Kidney capillary endothelial cell (primary cell): ENCODE measurements around the gene PLCB2.

Experiments used
- DNase-seq: peaks from one replicate; pipeline ENCODE4 v3.0.0-alpha.2; 2018; ENCODE audit warnings: low spot score

Gene PLCB2, protein sequence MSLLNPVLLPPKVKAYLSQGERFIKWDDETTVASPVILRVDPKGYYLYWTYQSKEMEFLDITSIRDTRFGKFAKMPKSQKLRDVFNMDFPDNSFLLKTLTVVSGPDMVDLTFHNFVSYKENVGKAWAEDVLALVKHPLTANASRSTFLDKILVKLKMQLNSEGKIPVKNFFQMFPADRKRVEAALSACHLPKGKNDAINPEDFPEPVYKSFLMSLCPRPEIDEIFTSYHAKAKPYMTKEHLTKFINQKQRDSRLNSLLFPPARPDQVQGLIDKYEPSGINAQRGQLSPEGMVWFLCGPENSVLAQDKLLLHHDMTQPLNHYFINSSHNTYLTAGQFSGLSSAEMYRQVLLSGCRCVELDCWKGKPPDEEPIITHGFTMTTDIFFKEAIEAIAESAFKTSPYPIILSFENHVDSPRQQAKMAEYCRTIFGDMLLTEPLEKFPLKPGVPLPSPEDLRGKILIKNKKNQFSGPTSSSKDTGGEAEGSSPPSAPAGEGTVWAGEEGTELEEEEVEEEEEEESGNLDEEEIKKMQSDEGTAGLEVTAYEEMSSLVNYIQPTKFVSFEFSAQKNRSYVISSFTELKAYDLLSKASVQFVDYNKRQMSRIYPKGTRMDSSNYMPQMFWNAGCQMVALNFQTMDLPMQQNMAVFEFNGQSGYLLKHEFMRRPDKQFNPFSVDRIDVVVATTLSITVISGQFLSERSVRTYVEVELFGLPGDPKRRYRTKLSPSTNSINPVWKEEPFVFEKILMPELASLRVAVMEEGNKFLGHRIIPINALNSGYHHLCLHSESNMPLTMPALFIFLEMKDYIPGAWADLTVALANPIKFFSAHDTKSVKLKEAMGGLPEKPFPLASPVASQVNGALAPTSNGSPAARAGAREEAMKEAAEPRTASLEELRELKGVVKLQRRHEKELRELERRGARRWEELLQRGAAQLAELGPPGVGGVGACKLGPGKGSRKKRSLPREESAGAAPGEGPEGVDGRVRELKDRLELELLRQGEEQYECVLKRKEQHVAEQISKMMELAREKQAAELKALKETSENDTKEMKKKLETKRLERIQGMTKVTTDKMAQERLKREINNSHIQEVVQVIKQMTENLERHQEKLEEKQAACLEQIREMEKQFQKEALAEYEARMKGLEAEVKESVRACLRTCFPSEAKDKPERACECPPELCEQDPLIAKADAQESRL

DNA sequence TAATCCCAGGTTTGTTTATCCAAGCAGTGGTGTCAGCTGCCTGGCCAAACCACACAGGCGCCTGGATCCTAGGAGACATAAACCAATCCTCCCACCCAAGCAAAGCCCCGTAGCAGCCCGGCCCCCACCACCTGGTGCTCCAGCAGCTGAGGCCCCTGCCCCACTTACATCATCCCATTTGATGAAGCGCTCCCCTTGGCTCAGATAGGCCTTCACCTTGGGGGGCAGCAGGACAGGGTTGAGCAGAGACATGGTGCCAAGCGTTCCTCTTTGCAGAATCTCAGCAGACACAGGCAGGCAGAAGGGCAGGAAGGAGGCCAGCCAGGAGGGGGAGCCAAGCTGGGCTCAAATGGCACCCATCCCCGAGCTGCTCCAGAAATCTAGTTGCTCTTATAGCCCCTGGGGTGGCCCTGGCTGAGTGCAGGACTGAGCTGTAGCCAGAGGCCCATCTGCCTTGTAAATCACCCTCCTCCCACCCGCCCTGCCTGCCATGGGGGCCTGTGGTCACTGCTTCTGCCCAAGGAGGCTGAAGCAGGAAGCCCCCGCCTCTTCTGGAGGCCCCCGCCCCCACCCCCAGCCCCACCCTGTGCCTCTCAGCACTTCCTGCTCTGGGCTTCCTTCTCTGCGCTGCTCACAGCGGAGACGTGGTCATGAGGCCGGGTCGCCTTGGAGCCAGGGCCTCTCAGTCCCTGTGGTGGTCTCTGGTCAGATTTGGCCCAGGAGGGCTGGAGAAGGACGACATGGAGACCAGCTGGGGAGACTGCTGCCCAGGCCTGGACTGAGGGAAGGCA is at the start of gene PLCB2:
Gene PLCB2 (minus strand): TSS at position 515 of the 791 bp plus-strand sequence. CDS start 263 bp downstream, at position 252.
- no peak for DNase-seq

DNA sequence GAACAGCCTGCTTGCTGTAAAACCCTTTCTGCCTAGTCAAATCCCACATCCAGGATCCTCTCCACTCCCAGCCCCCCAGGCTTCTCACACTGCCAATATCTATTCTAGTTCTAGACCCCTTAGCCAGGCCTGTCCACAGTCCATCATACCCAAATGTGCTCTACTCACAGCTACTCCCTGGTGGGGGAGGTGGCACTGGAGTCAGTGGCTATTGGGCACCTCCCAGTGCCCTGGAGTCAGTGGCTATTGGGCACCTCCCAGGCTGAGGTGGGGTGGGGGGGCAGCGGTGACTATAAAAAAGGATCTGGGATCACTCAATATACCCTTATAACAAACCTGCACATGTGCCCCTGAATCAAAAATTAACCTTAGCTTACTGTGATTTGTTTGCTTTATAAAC is 49.5 kb upstream of the PLCB2 start:
- DNase-seq, result no peak

DNA sequence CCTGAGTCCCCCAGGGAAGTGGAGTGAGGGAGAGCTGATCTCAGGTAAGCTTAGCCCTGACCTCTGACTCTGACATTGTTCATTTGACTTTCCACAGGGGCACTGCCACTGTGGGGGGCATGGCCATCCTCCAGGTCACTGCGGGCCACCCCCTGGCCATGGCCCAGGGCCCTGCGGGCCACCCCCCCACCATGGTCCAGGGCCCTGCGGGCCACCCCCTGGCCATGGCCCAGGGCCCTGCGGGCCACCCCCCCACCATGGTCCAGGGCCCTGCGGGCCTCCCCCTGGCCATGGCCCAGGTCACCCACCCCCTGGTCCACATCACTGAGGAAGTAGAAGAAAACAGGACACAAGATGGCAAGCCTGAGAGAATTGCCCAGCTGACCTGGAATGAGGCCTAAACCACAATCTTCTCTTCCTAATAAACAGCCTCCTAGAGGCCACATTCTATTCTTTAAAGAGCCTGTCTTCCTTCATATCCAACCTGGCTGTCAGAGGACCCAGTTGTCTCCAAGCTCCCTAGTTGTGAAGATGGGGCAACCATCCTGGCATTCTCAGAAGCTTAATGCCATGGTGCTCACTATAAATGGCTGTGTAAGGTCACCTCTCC is 48.3 kb upstream of the PLCB2 start:
- DNase-seq, result no peak

DNA sequence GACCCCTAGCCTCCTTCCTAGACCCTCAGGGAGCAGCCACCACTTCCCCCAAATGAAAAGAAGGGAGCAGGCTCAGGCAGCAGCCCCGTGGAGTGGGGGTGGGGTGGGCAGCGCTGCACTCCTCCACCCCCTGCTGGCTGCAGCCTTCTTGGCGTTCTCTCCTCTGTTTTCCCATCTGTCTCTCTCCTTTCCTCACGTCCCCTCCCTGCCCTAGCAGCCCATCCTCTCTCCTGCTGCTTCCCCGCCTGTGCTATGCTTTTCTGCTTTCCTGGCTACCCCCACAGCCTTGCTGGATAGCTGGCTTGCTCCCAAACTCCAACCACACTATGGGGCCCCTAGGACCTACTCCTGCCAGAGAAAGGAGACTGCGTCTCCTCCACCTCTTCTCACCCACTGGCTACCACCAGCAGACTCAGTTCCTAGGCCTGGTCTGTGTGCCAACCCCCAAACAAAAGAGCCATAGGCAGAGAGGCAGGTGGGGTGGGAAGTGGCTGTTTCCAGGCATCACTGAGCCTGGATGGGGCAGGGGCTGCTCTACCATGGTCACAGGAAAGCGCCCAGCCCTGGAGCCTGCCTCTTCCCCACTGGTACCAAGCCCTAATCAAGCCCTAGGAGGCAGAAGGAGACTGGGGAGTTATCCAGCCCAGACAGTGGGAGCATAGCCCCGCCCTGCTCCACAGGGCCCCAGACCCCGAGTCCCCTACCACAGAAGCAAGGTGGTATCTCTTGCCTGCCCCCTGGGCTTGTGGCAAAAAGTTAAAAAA is 46.9 kb upstream of the PLCB2 start:
- no peak for DNase-seq

DNA sequence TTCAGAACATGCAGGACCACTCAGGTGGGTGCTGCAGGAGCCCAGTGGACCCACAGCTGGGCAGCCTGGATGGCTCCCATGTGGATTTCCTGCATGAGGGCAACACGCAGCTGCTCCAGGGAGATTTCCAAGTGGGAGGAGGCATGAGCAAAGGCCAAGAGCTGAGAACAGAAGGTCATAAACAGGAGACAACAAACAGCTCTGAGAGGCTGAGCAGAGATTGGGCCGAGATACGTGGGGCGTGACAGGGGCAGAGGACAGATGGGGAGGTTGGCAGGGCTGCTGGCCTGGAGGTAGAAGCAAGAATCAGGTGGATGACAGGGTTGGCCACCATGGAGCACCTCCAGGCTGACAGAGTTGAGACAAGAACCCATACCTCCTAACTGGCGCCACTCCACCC is 46.0 kb upstream of the PLCB2 start:
- no peak for DNase-seq

DNA sequence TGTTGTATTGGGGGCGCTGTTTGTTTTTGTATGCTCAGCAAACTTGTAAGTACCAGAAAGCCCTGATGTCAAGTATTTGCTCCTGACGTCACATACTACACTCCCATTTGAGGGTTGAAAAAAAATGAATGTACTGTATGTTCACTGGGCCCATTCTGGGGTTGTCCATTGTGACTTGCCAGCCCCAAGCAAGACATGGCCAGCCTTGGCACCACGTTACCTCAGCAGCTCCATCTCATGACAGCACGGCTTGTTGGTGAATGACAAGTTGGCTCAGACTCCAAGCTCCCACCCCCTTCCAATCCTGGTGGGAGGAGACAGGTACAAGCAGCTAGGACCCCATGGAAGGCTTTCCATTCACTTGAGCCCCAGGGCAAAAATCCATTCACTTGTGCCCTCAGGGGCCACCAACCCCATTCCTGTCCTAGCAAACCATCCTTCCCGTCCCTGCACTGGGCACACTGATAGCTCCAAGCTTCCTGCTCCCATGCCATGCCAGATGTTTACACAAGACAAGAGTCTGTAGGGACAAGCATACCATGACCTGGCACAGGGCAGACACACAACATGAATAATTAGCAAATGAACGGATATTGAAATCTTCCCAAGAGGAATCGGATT is 44.7 kb upstream of the PLCB2 start:
- DNase-seq, result no peak

DNA sequence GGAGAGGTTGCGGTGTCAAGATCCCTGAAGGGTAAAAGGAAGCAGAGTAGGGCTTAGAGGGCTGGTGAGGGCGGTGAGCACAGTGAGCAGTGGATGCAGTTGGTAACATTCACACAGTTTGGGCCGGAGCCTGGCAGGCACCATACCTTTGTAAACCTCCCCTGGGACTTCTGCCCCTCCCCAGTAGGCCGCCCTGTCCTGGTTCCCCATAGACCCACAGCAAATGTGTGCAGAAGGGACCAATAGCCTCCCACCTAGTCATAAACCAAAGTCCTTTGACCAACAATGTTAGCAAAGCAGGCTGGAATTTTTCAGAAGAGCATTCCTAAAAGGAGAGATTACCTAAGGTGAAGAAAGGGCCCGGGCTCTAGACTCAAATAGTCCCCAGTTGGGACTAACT is 41.4 kb upstream of the PLCB2 start:
- DNase-seq, result no peak

DNA sequence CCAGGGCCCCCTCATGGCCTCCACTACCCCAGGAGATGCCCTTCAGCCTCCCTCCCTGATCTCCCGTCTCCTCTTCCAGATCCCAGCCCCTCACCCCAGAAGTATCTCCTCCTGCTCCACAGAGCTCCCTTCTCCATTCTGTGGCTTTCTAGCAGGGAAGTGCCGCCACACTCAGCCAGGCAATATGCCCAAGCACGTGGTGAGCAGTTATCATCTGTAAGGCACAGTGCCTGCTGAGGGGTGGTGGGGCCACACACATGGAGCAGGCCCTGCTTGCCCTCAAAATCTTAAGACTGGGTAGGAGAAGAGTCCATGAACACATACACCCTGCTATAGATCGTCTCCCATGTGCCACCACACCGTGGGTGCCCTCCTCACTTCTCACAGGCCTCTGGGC is 40.7 kb upstream of the PLCB2 start:
- DNase-seq, result no peak

DNA sequence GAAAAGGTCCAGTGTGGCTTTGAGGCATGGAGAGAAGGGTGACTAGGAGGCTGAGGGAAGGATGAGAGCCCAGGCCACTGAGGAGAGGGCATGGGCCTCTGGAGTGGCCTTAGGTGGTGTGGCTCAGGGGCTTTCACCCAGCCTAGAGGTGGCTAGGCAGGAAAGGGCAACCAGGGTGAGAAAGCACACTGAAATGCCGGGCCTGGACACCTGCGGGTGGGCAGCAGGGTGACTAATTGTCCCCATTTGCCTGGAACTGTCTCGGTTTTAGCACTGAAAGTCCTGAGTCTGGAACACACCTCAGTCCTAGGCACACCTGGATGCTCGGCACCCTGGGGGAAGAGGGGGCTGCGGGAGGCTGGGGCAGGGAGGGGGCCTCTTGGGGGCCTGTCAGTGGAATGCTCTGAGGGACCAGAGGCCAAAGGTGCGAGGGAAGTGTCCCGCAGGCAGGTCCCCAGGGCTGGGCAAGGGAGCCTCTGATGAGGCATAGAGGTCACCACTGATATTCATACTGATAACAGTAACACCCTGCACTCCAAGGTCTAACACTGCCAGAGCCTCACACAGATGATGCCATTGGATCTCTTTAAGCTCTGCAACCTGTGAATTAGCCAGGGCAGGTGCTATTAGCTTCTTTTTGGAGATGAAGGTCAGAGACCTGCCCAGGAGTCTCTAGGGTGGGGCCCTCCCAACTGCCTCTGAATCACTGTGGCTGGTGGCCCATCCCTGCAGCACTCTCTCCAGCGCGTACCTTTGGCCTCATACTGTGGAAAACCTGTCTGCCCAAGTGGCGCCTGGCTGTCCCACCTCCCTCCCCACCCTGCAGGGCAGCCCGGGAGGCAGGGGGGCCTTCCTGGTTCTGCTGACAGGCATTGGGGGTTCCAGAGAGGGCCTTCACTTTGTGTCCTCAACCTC is 40.1 kb upstream of the PLCB2 start:
- DNase-seq, result no peak

DNA sequence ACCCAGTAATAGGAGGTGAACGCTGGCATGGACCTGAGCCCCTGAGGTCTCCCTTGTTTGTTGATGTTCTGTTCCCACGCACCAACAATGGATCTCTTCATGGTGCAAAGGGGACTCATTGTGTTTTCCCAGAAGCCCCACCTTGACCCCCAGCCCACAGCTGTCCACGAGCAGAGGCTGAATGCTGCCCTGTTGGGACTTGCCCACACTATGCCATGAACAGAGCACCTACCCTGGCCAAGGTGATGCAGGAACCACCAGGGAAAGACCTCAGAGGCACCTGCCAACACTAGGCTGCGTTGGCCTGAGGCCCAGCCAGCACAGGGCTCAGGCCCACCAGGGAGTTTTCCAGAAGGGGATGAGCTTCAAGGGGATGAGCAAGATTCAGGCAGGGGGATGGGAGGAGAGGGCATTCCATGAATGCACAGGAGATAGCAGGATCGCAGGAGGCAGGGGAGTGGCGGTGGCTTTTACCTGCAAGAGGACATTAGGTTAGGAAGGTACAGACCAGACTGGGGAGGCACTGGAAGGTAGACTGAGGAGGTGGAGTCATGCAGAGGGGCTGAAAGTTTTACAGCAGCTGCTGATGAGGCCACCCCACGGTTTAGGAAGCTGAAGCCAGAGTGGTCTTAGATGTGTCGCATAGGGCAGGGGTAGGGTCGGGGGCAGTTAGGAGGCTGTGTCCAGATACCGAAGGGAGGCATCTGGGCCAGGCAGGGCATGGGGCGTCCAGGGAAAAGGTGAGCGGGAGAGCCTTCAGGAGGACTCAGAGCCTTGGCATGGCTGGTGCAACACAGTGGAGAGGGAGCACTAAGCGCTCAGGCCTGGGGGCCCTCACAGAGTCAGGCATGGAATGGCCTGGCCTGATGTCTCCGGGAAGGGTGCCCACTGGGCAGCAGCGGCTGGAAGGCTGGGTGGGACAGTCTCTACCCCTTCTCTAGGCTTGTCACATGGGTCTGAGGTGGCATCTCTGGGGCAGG is 39.1 kb upstream of the PLCB2 start:
- DNase-seq, result no peak

DNA sequence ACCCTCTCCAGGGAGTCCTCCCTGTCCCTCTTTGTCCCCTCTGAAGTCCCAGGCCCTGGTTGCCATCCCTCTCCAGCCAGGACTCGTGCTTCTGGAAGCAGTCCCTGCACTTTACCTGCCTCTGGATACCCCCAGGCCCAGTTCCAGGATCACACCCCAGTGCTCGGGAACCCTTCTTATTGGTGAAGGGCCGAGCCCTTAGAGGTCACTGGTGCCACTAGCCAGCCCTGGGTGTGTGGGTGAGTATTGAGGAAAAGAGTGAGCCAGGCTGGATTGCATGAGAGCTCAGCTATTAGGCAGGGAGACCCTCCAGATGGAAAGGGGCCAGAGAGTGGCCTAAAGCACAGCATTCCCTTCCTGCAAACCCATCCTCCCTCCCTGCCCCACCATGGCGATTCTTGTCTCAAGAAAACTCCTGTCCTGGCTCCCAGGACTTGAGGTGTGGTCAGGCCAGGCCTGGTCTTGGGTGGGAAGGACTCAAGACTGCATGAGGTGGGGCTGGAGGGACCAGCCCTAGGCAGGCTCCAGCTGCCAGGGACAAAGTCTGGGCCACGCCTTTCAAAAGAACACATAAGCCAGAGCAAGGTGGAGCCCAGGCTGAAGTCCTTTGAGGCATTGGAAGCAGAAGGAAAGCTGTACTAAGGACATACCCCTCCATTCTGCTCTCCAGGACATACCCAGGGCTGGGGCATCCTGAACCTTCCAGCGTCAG is 38.3 kb upstream of the PLCB2 start:
- DNase-seq, result no peak

DNA sequence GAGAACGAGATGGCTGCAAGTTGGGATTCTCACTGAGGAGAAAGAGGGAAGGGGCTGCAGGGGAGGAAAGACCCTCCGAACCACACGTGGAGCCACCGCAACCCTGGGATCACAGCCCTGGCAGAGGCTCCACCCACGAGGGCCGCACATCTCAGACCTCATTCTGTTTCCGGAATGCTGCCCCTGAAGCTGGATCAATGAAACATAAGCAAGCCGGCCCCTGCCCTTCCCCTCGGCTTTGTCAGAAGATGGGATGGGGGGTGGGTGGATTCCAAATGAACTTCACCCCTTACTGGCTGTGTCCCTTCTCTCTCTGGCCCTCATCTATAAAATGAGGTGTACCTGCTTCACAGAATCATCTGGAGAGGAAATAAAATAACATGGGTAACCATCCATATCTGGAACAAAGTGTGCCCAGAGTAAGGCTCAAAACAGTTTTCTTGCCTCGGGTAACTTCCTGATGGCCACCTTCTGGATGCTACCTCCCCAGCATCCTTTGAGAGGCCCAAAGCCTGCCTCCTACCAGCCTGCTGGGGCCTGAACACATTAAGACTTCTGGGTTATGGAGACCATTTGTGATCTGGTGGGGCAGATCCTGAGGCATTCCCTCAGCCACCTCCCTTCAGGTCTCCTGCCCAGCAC is 37.6 kb upstream of the PLCB2 start:
- no peak for DNase-seq

DNA sequence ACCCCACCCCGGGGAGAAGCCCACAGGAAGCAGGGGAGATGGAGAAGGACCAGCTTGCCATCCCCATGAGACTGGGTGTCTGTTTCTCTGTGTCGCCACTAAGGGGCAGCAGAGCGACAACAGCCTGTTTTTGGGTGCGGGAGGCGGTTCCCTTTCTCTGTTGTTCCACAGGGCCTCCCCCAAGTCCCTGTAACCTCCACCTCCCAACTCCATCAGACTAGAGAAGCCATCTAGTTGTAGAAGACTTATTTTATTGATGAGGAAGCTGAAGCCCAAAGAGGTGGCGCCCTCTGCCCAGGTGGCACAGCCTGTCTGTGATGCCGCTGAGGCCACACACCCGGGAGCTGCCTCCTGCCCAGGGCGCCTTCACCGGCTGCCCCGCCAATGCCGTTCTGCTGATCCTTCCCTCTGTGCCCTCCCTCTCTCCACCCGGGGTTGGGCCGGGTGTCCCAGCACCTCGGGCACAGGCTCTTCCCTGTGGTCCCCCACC is 36.9 kb upstream of the PLCB2 start:
- DNase-seq, result peak; percentile 70

DNA sequence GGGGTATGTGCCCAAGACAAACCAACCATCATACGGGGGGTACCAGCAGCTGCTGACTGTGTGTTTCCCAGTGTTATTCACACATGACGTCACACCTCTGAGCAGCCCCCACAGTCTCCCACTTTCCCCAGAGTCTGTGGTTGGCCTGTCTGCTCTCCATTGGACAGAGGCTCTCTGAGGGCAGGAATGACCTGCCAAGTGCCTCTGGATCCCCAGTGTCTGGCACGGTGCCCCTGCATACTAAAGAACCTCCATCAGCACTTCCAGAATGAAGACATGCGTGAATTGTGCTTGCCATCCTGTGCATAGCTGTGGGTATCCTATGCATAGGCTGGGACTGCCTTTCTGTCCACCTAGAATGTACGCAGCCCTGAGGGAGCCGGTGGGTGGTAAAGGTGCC is 36.5 kb upstream of the PLCB2 start:
- DNase-seq, result no peak

DNA sequence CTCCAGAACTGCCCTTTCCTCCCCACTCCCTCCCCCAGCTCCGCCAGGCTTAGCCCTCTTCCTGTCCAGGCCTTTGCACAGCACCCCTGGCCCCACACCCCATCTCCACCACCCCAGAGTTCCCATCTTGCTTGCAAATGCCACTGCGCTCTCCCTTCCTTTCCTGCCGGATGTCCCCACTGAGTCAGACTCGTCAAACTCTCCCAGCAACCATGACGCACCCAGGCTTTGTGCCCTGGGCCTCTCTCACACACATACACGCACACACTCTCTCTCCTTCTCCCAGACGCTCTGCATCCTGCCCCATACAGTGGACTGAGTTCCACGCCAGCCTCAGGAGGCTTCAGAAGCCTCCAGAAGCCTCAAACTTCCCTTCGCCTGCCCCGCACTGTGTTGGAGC is 35.8 kb upstream of the PLCB2 start:
- DNase-seq, result peak; percentile 98
